Activated naive CD4-positive, alpha-beta T cell treated with anti-CD3 and anti-CD28 coated beads, Interleukin-2, amount 10 ng/mL, durations not matched to agents 7 days and 5 days (primary cell): Measurements from ENCODE around the gene ANO2.

ENCODE experiments used
- CTCF ChIA-PET: fragments of 350-600 bp; sonication (Branson Sonifier 250); formaldehyde crosslinking; loops from one replicate; lab custom pipeline; 2021; ENCODE audit warnings: antibody characterized with exemption; lab: Charles Lee
- DNase-seq: peaks from one replicate; pipeline ENCODE4 v3.0.0-alpha.2; 2020
- H3K27ac Mint-ChIP-seq: one replicate; pipeline ENCODE4 v1.8.0; 2021; ENCODE audit warnings: mild to moderate bottlenecking, moderate library complexity, mixed read lengths
- H3K27me3 Mint-ChIP-seq: one replicate; pipeline ENCODE4 v1.8.0; 2021; ENCODE audit warnings: mild to moderate bottlenecking, mixed read lengths
- H3K36me3 Mint-ChIP-seq: one replicate; pipeline ENCODE4 v1.8.0; 2021; ENCODE audit warnings: mixed read lengths
- H3K4me1 Mint-ChIP-seq: one replicate; pipeline ENCODE4 v1.8.0; 2021; ENCODE audit warnings: mixed read lengths
- H3K4me3 Mint-ChIP-seq: one replicate; pipeline ENCODE4 v1.8.0; 2021; ENCODE audit warnings: mild to moderate bottlenecking, moderate library complexity, mixed read lengths
- H3K9me3 Mint-ChIP-seq: one replicate; pipeline ENCODE4 v1.8.0; 2021; ENCODE audit warnings: mixed read lengths

Gene ANO2

GRCh38 chr12:5592310-5592709 is 352.7 kb downstream of the ANO2 start:
- no peak overlapping the region for H3K4me3 Mint-ChIP-seq
- CTCF ChIA-PET, result no interaction called here
- no peaks in the 10 kb centered on the region for H3K27me3 Mint-ChIP-seq
- DNase-seq, result no peak
- H3K27ac Mint-ChIP-seq, result no peak overlapping the region
- H3K36me3 Mint-ChIP-seq, result no peaks in the 10 kb centered on the region
- H3K4me1 Mint-ChIP-seq, result no peaks in the 10 kb centered on the region
- no peaks in the 10 kb centered on the region for H3K9me3 Mint-ChIP-seq

- no peak overlapping the region for H3K27ac Mint-ChIP-seq
- CTCF ChIA-PET, result no interaction called here
Observed at GRCh38 chr12:5590316-5590715, 354.7 kb downstream of the ANO2 start.

GRCh38 chr12:5589054-5589453 is 356.0 kb downstream of the ANO2 start:
- H3K36me3 Mint-ChIP-seq, result no peaks in the 10 kb centered on the region

More at GRCh38 chr12:5590316-5590715, 354.7 kb downstream of the ANO2 start:
- H3K27me3 Mint-ChIP-seq, result no peaks in the 10 kb centered on the region
- no peak for DNase-seq
- H3K9me3 Mint-ChIP-seq, result no peaks in the 10 kb centered on the region
- H3K36me3 Mint-ChIP-seq, result no peaks in the 10 kb centered on the region
- H3K4me3 Mint-ChIP-seq, result no peak overlapping the region
- H3K4me1 Mint-ChIP-seq, result no peaks in the 10 kb centered on the region

GRCh38 chr12:5588591-5588990 is 356.5 kb downstream of the ANO2 start:
- no peaks in the 10 kb centered on the region for H3K9me3 Mint-ChIP-seq
- H3K4me1 Mint-ChIP-seq, result no peaks in the 10 kb centered on the region
- CTCF ChIA-PET, result no interaction called here
- H3K36me3 Mint-ChIP-seq, result no peaks in the 10 kb centered on the region
- H3K27ac Mint-ChIP-seq, result no peak overlapping the region
- H3K27me3 Mint-ChIP-seq, result no peaks in the 10 kb centered on the region
- H3K4me3 Mint-ChIP-seq, result no peak overlapping the region
- DNase-seq, result no peak

More at GRCh38 chr12:5589054-5589453, 356.0 kb downstream of the ANO2 start:
- no peaks in the 10 kb centered on the region for H3K4me1 Mint-ChIP-seq
- H3K27me3 Mint-ChIP-seq, result no peaks in the 10 kb centered on the region
- no peak overlapping the region for H3K4me3 Mint-ChIP-seq
- no peaks in the 10 kb centered on the region for H3K9me3 Mint-ChIP-seq
- CTCF ChIA-PET, result no interaction called here
- no peak overlapping the region for H3K27ac Mint-ChIP-seq
- DNase-seq, result no peak

- no peak overlapping the region for H3K4me3 Mint-ChIP-seq
- no peaks in the 10 kb centered on the region for H3K27me3 Mint-ChIP-seq
- no peak overlapping the region for H3K27ac Mint-ChIP-seq
- H3K9me3 Mint-ChIP-seq, result no peaks in the 10 kb centered on the region
- no peaks in the 10 kb centered on the region for H3K36me3 Mint-ChIP-seq
- DNase-seq, result no peak
- CTCF ChIA-PET, result no interaction called here
- H3K4me1 Mint-ChIP-seq, result no peaks in the 10 kb centered on the region
Observed at GRCh38 chr12:5588176-5588575, 356.9 kb downstream of the ANO2 start.

- H3K9me3 Mint-ChIP-seq, result no peaks in the 10 kb centered on the region
- CTCF ChIA-PET, result no interaction called here
- H3K27ac Mint-ChIP-seq, result no peak overlapping the region
- no peaks in the 10 kb centered on the region for H3K4me1 Mint-ChIP-seq
- DNase-seq, result no peak
- H3K36me3 Mint-ChIP-seq, result no peaks in the 10 kb centered on the region
- no peaks in the 10 kb centered on the region for H3K27me3 Mint-ChIP-seq
- H3K4me3 Mint-ChIP-seq, result no peak overlapping the region
Observed at GRCh38 chr12:5587711-5588121, 357.3 kb downstream of the ANO2 start.

GRCh38 chr12:5586201-5586600 is 358.9 kb downstream of the ANO2 start:
- no peak overlapping the region for H3K4me3 Mint-ChIP-seq
- no peak for DNase-seq
- no peak overlapping the region for H3K27ac Mint-ChIP-seq
- H3K27me3 Mint-ChIP-seq, result no peaks in the 10 kb centered on the region
- H3K4me1 Mint-ChIP-seq, result no peaks in the 10 kb centered on the region
- CTCF ChIA-PET, result no interaction called here
- no peaks in the 10 kb centered on the region for H3K36me3 Mint-ChIP-seq
- no peaks in the 10 kb centered on the region for H3K9me3 Mint-ChIP-seq

GRCh38 chr12:5585178-5585577 is 359.9 kb downstream of the ANO2 start:
- Mint-ChIP-seq H3K36me3 (no peaks in the 10 kb centered on the region), H3K4me3 (no peak overlapping the region), H3K9me3 (no peaks in the 10 kb centered on the region), H3K27me3 (no peaks in the 10 kb centered on the region), H3K4me1 (no peaks in the 10 kb centered on the region), H3K27ac (no peak overlapping the region)
- CTCF ChIA-PET, result no interaction called here
- no peak for DNase-seq

- CTCF ChIA-PET, result interaction anchor here (0.9 kb wide), 1 partner anchor 27 kb away, joined by 3 read pairs; no protein-coding TSS in a partner anchor
- no peaks in the 10 kb centered on the region for H3K9me3 Mint-ChIP-seq
- H3K36me3 Mint-ChIP-seq, result no peaks in the 10 kb centered on the region
Observed at GRCh38 chr12:5584412-5585175, 360.5 kb downstream of the ANO2 start.

GRCh38 chr12:5582541-5582940 is 362.5 kb downstream of the ANO2 start:
- H3K4me3 Mint-ChIP-seq, result no peak overlapping the region
- no peaks in the 10 kb centered on the region for H3K9me3 Mint-ChIP-seq
- no peak for DNase-seq
- H3K27me3 Mint-ChIP-seq, result no peaks in the 10 kb centered on the region
- no peak overlapping the region for H3K27ac Mint-ChIP-seq
- CTCF ChIA-PET, result no interaction called here
- no peaks in the 10 kb centered on the region for H3K4me1 Mint-ChIP-seq
- H3K36me3 Mint-ChIP-seq, result no peaks in the 10 kb centered on the region

More at GRCh38 chr12:5584412-5585175, 360.5 kb downstream of the ANO2 start:
- H3K4me3 Mint-ChIP-seq, result no peak overlapping the region
- H3K4me1 Mint-ChIP-seq, result no peaks in the 10 kb centered on the region
- no peaks in the 10 kb centered on the region for H3K27me3 Mint-ChIP-seq
- no peak overlapping the region for H3K27ac Mint-ChIP-seq
- DNase-seq, result no peak

- no peaks in the 10 kb centered on the region for H3K36me3 Mint-ChIP-seq
- H3K4me1 Mint-ChIP-seq, result no peaks in the 10 kb centered on the region
- no peak overlapping the region for H3K4me3 Mint-ChIP-seq
- no peaks in the 10 kb centered on the region for H3K9me3 Mint-ChIP-seq
- CTCF ChIA-PET, result no interaction called here
- H3K27ac Mint-ChIP-seq, result no peak overlapping the region
- H3K27me3 Mint-ChIP-seq, result no peaks in the 10 kb centered on the region
- DNase-seq, result no peak
Observed at GRCh38 chr12:5582018-5582417, 363.0 kb downstream of the ANO2 start.

- H3K27ac Mint-ChIP-seq, result no peak overlapping the region
- no peaks in the 10 kb centered on the region for H3K9me3 Mint-ChIP-seq
- H3K4me3 Mint-ChIP-seq, result no peak overlapping the region
- CTCF ChIA-PET, result no interaction called here
- H3K27me3 Mint-ChIP-seq, result no peaks in the 10 kb centered on the region
- H3K4me1 Mint-ChIP-seq, result no peaks in the 10 kb centered on the region
- no peak for DNase-seq
- no peaks in the 10 kb centered on the region for H3K36me3 Mint-ChIP-seq
Observed at GRCh38 chr12:5581616-5582015, 363.4 kb downstream of the ANO2 start.

GRCh38 chr12:5581019-5581418 is 364.0 kb downstream of the ANO2 start:
- H3K27ac Mint-ChIP-seq, result no peak overlapping the region
- DNase-seq, result no peak
- no peak overlapping the region for H3K4me3 Mint-ChIP-seq
- CTCF ChIA-PET, result no interaction called here
- H3K36me3 Mint-ChIP-seq, result no peaks in the 10 kb centered on the region
- no peaks in the 10 kb centered on the region for H3K27me3 Mint-ChIP-seq
- no peaks in the 10 kb centered on the region for H3K9me3 Mint-ChIP-seq
- no peaks in the 10 kb centered on the region for H3K4me1 Mint-ChIP-seq

- no peaks in the 10 kb centered on the region for H3K27me3 Mint-ChIP-seq
- DNase-seq, result no peak
- no peaks in the 10 kb centered on the region for H3K9me3 Mint-ChIP-seq
- H3K4me3 Mint-ChIP-seq, result no peak overlapping the region
- H3K27ac Mint-ChIP-seq, result no peak overlapping the region
- H3K4me1 Mint-ChIP-seq, result no peaks in the 10 kb centered on the region
- no peaks in the 10 kb centered on the region for H3K36me3 Mint-ChIP-seq
- CTCF ChIA-PET, result no interaction called here
Observed at GRCh38 chr12:5578775-5579174, 366.3 kb downstream of the ANO2 start.

- Mint-ChIP-seq H3K4me1 (no peaks in the 10 kb centered on the region), H3K27me3 (no peaks in the 10 kb centered on the region), H3K27ac (no peak overlapping the region), H3K36me3 (no peaks in the 10 kb centered on the region), H3K4me3 (no peak overlapping the region), H3K9me3 (no peaks in the 10 kb centered on the region)
- CTCF ChIA-PET, result no interaction called here
- no peak for DNase-seq
Observed at GRCh38 chr12:5577741-5578140, 367.3 kb downstream of the ANO2 start.
